PC-3 (cell line): ENCODE data around the gene DPEP2NB.

ENCODE experiments used
- EZH2phosphoT487 ChIP-seq: fragments of 300-600 bp; sonication (generic); IDR thresholded peaks from 2 replicates; pipeline ENCODE4 v1.6.1; 2018; ENCODE audit warnings: mild to moderate bottlenecking, antibody characterized with exemption, low read length, borderline replicate concordance
- TF ChIP-seq, protein P1 (sequence below): fragments of 300-600 bp; sonication (generic); conservative IDR thresholded peaks from 2 replicates; pipeline ENCODE4 v1.5.1; 2017; ENCODE audit warnings: antibody characterized with exemption, low read depth, mild to moderate bottlenecking, low read length

- TF ChIP-seq EZH2phosphoT487, result no peak
- TF ChIP-seq, protein P1, sequence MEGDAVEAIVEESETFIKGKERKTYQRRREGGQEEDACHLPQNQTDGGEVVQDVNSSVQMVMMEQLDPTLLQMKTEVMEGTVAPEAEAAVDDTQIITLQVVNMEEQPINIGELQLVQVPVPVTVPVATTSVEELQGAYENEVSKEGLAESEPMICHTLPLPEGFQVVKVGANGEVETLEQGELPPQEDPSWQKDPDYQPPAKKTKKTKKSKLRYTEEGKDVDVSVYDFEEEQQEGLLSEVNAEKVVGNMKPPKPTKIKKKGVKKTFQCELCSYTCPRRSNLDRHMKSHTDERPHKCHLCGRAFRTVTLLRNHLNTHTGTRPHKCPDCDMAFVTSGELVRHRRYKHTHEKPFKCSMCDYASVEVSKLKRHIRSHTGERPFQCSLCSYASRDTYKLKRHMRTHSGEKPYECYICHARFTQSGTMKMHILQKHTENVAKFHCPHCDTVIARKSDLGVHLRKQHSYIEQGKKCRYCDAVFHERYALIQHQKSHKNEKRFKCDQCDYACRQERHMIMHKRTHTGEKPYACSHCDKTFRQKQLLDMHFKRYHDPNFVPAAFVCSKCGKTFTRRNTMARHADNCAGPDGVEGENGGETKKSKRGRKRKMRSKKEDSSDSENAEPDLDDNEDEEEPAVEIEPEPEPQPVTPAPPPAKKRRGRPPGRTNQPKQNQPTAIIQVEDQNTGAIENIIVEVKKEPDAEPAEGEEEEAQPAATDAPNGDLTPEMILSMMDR, result no peak
Observed at GRCh38 chr16:67971111-67971510, 44.6 kb downstream of the DPEP2NB start.
